HS-5 (cell line): ENCODE results near the gene PRCC.

ENCODE experiments used
- DNase-seq: peaks from one replicate; pipeline ENCODE4 v3.0.0-alpha.2; 2012; ENCODE audit warnings: low read depth

The PRCC gene, protein sequence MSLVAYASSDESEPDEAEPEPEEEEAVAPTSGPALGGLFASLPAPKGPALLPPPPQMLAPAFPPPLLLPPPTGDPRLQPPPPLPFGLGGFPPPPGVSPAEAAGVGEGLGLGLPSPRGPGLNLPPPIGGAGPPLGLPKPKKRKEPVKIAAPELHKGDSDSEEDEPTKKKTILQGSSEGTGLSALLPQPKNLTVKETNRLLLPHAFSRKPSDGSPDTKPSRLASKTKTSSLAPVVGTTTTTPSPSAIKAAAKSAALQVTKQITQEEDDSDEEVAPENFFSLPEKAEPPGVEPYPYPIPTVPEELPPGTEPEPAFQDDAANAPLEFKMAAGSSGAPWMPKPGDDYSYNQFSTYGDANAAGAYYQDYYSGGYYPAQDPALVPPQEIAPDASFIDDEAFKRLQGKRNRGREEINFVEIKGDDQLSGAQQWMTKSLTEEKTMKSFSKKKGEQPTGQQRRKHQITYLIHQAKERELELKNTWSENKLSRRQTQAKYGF

DNA sequence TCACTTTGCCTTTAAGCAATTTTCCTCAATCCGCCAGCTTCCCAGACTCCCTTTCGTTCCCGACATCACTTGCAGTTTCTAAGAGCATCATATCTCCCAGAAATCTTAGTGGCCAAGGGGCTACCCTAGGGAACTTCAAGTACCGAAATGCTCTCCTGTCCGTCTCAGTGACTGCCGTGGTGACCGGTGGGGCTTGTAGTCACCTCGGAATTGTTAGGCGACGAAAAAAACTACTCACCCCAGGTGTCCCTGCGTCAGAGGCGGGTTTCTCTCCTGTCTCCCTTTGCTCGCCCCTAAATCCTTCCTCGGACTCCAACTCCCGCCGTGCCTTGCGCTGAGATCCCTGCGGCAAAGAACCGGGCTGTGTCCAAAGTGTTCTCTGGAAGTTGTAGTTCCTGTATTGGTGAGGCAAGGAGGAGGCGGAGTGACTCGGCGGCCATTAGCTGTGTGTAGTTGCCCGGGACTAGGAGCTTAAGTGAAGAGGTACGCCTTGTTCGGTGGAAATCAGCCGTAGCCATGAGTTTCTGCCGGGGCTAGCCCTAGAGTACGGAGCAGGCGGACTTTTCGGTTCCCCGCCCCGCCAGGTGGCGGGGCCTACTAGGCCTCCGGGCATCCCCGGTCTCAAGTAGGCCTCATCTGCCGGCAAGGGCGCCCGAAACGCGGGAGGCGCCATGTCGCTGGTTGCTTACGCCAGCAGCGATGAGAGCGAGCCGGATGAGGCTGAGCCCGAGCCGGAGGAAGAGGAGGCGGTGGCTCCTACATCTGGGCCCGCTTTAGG, at the start of gene PRCC:
Gene PRCC (plus strand): TSS at position 435 of the 778 bp plus-strand sequence. CDS start 237 bp downstream, at position 672.
- DNase-seq, result peak; percentile 99

DNA sequence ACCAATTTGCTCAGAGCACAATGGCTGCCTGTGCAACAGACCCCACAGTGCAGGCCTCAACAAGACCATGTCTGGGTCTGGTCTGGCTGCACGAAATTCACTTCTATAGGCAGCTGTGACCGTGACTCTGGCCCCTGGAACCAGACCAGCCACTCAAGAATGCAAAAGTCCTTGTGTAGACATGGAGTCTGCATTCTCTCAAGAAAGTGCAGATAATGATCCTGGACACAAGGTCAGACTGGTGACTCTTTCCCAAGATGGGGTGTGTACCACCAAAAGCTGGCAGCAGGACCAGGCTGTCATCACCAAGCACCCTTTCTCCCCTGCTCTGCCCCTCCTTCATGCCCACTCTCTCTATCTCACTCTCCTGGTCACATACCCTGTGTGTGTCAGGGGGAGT, 46.2 kb upstream of the PRCC start:
- no peak for DNase-seq

DNA sequence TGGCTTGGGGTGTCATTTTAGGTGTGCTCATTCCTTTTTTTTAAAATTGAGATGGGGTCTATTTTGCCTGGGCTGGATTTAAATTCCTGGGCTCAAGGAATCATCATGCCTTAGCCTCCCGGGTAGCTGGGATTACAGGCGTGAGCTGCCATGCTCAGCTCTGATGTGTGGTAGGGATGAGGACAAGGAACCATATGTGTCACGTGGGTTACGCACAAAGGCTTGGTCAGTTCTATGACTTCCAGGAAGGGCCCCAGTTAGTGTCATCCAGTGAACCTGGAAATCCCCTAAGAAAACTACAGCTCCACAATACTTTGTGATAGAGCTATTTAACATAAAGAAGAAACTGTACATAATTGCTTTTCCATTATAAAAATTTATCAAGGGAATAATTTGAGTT, 45.8 kb upstream of the PRCC start:
- DNase-seq, result no peak

DNA sequence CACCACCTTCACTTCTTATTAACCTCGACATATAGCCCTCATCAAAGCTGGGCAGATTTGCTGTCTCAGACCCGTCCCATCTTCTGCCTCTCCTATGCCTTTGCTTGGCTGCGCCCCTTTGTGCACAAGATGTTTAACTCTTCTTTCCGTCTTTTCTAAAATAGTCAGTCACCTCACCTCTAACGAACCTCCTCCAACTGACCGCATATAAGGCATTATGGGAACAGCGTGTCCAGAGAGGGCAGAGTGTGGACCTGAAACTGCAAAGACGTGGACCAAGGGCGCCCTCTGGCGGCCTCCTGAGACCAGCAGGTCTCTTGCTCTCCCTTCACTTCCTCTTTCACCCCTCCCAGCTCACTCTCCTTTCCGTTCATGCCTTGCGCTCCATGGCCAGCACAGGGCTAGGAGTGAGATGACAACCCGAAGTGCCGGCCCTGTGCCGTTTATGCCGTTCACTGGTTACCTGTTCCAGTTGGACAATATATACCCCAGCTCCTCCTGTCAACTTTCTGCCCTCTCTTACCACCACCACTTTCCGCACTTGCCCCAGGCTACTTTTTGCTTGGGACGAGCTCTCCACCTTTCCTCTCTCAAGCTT, 41.6 kb upstream of the PRCC start:
- DNase-seq, result peak; percentile 83

DNA sequence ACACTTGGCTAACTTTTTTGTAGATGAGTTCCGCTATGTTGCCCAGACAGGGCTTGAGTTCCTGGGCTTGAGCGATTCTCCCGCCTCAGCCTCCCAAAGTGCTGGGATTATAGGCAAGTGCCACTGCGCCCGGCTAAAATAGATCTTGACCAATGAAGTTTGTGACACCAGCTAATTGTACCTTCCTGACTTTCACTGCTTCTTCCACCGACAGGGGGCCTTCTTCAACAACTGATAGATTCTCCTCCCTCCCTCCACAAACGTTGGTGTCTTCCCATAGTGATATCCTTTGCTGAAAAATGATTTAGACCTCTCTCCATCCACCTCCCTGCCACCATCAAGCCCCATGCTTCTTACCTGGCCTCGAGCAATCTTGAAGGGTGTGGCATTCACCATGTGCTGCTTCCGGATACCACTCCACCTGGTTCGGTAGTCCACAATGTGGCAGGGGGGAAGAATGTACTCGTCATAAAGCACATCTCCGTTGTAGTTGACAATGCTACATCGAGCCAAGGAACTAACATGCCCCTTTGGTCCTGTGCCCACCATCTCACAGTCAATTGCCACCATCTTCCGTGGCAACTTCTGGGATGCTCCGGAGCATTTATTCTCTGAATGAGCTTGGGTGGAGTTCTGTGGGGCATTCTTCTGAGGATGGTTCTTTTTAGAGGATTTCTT, 40.6 kb upstream of the PRCC start:
- no peak for DNase-seq

DNA sequence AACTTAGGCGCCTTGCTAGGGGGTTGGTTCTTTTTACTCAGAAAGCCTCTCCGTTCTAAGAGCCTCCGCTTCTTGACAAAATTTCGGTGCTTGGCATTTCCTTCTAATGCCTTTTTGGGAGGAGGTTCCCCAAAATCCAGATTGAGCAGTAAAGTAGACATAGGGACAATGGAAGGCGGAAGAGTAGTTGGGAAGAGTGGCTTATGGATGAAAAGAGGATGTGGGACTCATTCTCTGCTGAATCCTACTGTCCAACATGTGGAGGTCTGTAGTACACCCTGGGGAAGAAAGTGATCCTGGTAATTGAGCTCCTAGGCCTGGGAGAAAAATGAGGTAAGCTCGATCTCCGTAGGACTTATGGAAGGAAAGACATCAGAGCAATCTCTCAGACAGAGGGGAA, 39.8 kb upstream of the PRCC start:
- DNase-seq, result no peak

DNA sequence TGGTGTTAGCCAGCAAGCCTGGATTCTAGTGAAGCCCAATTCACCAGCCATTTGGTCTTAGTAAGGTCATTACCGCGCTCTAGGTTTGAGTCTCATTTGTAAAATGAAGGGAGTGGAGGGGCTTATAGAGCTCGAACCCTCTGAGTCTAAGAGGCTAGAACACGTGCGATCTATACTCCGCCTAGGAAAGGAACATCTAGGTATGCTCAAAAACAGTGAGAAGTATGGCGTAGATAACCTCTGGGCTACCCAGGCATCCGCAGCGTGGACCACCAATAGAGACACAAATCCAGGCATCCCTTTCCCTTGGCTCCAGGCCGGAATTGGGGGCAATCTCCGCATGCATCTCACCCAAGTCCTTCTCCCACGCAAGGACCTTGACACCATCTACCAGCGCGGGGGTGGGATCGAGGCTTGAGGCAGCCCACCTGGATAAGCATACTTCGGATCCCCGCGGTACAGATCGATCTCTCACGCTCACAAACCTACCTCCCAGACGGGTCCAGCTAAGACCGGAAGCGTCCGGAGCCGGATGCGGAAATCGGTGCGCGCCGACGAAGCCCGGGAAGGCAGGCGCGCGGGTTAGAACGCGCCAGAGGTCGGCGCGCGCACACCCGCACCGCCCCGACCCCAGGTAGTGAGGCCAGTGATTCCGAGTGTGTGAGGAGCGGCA, 39.3 kb upstream of the PRCC start, which contains the start of gene METTL25B:
Gene METTL25B (plus strand): TSS at position 544 of the 673 bp plus-strand sequence. CDS start 636 bp downstream, outside the sequence.
- DNase-seq, result no peak

DNA sequence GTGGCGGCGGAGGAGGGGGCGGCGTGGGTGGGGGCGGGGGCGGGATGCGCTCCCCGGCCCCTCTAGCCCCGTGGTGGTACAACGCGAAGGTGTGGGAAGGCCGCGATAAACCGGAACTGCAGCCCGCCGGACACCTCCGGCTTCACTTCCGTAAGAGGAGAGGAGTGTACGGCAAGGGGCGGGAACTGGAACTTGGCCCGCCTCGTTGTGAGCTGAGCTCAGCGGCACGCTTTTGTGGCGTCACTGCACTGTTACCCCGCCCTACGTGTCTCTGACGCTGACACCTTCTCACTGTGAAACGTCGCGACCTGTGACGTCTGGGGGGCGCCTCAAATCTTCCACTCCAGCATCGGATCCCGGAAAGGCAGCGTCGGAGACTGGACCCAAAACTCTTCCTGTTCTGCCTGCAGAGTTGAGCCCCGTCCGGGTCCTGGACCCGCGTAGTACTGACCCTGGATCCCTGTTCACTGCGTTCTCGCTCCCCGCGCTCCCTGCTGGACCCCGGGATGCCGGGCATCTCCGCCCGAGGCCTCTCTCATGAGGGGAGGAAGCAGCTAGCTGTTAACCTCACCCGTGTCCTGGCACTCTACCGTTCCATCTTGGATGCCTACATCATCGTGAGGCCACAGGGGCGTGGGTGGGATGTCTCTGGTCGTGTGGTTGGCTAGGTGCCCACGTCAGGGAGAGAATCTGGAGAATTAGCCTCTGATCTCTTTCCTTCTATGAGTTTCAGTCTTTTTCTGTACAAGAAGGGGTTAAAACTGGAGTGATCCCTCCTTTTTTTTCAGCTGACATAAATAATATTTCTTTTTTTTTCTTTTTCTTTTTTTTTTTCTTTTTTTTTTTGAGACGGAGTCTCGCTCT, 38.5 kb upstream of the PRCC start, which contains the start of gene ISG20L2:
Gene ISG20L2 (minus strand): TSS at position 168 of the 864 bp plus-strand sequence. CDS start 1,114 bp downstream, outside the sequence.
- DNase-seq, result peak; percentile 91

DNA sequence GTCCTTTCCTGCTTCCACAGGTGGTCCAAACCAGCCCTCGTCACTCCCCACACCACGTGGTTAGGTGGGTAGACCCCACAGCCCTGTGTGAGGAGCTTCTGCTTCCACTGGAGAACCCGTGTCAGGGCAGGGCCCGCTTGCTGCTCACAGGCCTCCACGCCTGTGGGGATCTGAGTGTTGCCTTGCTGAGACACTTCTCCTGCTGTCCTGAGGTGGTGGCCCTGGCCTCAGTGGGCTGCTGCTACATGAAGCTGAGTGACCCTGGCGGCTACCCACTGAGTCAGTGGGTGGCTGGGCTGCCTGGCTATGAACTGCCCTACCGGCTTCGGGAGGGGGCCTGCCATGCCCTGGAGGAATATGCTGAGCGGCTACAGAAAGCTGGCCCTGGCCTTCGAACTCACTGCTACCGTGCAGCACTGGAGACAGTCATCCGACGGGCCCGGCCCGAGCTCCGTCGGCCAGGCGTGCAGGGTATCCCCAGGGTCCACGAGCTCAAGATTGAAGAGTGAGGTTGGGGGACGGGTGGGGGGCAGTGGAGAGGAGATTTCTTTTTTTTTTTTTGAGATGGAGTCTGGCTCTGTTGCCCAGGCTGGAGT, 33.2 kb upstream of the PRCC start:
- no peak for DNase-seq

DNA sequence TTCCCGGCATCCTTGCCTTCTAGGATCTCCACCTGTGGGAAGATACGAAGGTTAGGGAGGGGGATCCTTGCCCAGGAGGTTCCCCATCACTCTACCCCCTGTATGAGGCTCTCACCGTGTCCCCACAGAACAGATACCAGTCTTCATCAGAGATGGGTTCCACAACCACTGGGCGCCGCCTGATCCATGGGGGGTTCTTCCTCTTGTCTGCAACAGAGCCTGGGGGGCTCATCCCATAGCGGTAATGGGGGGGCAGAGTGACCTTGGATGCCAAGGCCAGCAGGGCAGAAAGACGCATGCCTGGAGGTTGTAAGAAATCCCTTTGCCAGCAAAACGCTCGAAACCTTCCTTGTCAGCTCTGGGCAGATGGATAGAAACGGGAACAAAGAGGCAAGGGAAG, 28.9 kb upstream of the PRCC start:
- no peak for DNase-seq

DNA sequence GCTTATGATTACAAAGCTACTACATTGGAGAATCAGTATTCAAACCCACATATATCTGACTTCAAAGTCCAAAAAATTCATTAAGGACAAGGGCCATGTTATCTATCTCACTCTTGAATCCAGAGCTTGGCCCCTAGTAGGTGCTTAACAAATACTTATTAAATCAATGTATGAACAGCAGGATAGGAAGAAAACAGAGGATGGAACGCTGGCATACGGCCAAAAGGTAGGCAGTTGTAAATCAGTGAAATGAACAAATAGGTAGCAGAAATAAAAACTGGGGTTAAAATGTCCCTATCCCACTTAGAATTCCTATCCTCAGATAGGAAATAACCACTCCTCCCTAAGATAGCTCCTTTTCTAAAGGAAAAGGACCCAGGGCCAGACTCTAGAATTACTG, 28.4 kb upstream of the PRCC start:
- no peak for DNase-seq

DNA sequence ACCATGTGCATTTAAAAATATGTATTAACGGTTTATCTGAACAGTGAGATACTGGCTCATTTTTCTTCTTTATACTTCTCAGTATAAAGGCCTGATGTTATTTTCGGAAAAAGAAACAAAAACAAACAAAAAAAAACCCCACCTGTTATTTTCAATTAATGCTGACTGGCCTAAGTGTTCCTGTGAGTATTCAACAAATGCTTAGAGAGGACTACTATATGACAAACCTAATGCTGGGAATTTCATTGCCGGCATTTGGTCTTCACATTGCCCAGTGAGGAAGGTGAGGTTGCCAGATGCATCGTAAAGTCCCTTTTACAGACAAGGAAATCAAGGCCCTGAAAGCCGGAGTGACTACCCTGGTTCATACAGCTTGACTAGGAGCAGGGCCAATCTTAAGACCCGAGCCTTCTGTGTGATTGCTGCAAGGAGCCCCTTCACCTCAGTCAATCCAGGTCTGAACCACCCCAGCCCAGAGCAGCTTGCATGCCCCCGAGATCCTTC, 27.0 kb upstream of the PRCC start:
- no peak for DNase-seq

DNA sequence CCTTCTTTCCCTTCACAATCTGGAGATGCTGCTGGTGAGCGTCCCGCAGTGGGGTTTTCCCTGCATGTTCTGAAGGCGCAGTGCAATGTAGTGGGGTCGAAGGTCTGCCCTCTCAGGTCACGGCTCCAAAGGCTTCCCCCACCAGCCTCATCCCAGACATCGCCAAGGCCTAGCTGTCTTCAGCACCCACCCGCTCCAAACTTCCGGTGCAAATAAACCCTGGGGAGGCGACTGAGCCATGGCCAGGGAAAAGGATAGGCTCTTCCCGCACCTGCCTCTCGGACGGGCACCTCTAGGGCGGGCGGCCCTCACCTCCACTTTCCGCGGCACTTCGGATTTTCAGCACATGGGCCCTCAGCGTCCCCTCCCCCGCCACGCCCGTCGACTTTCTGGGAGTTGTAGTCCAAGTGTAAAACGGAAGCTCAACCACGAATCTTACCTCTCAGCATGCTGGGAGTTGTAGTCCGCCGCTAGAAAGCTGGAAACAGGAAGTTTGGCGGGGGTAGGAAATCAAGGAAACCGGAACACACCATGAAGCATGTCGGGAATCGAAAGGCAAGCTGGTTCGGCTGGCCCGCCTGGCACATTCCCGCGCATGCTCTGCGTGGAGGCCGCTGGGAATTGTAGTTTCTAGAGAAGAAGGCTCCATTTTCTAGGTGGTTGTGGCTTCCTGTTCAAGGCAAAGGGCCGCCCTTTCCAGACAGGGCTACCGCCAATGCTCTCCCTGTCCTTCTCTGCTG, 26.4 kb upstream of the PRCC start, which contains the start of gene MRPL24:
Gene MRPL24 (minus strand): TSS at position 348 of the 740 bp plus-strand sequence. CDS start 2,384 bp downstream, outside the sequence.
- peak; percentile 99 for DNase-seq

DNA sequence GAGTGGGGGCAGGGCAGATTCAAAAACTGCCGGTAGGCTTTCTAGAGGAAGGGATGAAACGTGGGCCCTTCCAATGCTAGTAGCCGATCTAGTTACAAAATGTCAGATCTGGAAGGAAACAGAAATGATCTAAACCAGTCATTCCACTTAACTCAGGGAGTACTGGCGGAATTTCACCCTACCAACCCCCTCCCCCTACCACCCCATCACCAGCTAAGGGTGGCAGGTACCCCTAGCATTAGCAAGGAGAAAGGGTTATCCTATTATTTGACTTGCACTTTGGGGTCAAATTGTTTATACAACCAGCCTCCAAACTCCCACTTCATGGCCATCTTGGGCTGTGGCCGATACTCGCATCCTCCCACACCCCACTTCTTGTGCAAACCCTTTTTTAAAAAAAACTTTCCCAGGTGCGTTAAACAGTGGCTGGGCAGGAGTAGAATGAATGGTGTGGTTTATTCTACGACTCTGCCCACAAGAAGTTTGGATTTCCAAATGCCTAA, 25.8 kb upstream of the PRCC start:
- DNase-seq, result no peak

DNA sequence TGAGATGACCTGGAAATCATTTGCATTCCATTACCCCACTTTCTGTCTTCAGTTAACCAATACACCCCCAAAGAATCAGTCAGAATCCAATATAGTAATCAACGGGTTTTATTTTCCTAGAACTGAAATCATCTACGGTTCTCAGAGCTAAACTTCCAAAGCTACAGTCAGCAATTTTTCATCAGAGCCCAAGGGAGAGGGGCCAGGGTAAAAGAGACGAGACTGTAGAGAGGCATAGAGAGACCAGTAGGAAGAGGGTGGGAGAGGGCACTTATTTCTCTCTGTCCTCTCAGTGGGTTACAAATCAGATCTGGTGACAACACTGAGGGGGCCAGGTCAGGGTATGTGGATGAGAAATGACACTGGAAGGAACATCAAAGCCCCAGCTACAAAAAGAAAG, 25.3 kb upstream of the PRCC start:
- DNase-seq, result no peak

DNA sequence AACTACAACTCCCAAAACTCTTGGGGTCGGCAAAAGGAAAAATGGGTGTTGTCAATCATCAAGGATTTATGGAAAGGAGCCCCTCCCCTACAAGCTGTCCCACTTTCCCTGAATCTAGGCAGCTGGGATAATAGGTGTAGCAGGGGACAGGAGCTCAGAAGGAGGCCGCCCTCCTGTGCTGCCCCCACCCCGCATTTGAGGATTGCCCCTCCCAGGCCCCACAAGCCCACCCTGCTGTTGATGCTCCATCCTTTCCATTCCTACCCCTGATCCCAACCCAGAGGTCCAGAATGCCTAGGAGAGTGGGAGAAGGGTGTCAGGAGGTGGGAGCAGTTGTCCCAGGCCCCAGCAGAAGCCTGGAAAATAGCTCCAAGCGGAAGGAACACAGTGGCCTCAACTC, 24.5 kb upstream of the PRCC start:
- no peak for DNase-seq

DNA sequence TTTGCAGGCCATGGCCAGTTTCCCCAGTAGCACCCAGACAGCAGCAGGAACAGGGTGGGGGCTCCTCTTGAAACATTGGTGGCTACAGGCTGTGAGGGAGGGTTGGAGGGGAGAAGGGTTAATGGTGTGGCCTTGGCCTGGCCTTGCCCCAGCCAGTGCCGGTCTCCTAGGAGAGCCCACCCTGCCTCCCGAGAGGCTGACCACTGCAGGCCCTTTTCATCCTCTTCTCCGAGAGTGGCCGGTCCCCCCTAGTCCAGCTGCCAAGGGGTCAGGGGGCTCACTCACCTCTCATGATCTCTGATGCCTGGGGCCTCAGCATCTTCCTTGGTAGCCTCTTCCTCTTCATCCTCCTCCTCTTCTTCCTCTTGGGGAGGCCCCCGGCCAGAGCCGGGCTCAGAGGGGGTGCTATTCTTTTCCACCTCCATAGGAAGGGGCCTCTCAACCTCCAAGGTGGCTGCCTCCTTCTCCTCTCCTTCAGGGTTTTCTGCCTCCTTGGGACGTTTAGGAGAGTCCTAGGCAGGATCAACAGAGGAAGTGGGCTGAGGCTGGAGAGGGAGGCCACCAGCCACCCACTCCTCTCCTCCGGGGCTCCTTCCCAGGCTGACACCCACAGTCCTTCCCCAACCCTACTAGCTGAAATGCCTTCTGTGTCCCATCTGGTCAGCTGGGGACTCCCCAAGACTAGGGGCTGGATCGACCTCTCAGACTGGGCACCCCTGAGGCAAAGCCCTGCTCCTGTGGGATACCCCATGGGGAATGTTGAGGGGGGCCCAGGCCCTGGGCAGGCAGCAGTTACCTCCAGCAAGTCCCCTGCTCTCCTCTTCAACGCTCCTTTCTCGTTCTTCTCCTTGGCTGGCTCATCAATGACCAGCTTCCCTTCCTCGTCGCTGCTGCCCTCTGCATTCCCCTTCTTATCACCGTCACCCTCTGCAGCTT, 23.7 kb upstream of the PRCC start:
- DNase-seq, result no peak
